Skeletal muscle tissue (tissue), 4 donors: ENCODE results near the gene CEP250. TPM values are rescaled to one million over a fixed set of nuclear protein-coding genes. Genes with fewer than 3 reads are reported as not detected.
A peak's percentile ranks its signal among the peaks of the same experiment; 100 is the strongest.

ENCODE experiments used
- H3K27ac ChIP-seq: one replicate; pipeline ENCODE4 v1.7.0; 2013; ENCODE audit warnings: mild to moderate bottlenecking, low read depth, low read length, inconsistent platforms
- H3K27me3 ChIP-seq, 3 donors: one replicate each; pipeline ENCODE4 v1.7.0; 2013; ENCODE audit warnings: low read length in 3 of 3; ENCODE audit not compliant: control insufficient read depth in 3 of 3, insufficient read depth in 3 of 3
- H3K36me3 ChIP-seq, 3 donors: one replicate each; pipeline ENCODE4 v1.7.0; 2013; ENCODE audit warnings: low read length in 3 of 3; ENCODE audit not compliant: control insufficient read depth in 3 of 3, insufficient read depth in 3 of 3
- H3K4me1 ChIP-seq, 3 donors: one replicate each; pipeline ENCODE4 v1.7.0; 2013; ENCODE audit warnings: low read length in 3 of 3, mild to moderate bottlenecking in 3 of 3; ENCODE audit not compliant: control insufficient read depth in 3 of 3, insufficient read depth in 3 of 3
- H3K4me3 ChIP-seq, 3 donors: one replicate each; pipeline ENCODE4 v1.7.0; 2013; ENCODE audit warnings: low read length in 3 of 3
- H3K9ac ChIP-seq, 3 donors: one replicate each; pipeline ENCODE4 v1.7.0; 2013; ENCODE audit warnings: low read length in 3 of 3, mild to moderate bottlenecking in 3 of 3, moderate library complexity in 2 of 3, low read depth in 1 of 3
- H3K9me3 ChIP-seq, 3 donors: one replicate each; pipeline ENCODE4 v1.7.0; 2013; ENCODE audit warnings: low read length in 3 of 3; ENCODE audit not compliant: control insufficient read depth in 3 of 3
- total RNA-seq: library from RNA; depleted of rRNA; stranded (reverse); fragments of >200 nt; gene quantifications from one replicate; pipeline ENCODE4 v1.2.3, GENCODE V29; 2014
- donor health status: Osteomylitis.

The CEP250 gene
- total RNA-seq, 1 donor from 2014 or later = 14.6 TPM

- Histone ChIP-seq H3K4me3 (no peak overlapping the region), H3K27me3 (no peaks in the 10 kb centered on the region), H3K4me1 (no peaks in the 10 kb centered on the region), H3K9me3 (no peaks in the 10 kb centered on the region), H3K9ac (no peak overlapping the region), H3K36me3 (peaks cover 17 to 33% (median 24%) of the 10 kb centered on the region in 3 donors), H3K27ac (no peak overlapping the region)
These were observed 32.1 kb downstream of the CEP250 start for GRCh38 chr20:35487479-35487878.

GRCh38 chr20:35489717-35490116 is 34.3 kb downstream of the CEP250 start:
- Histone ChIP-seq H3K9ac (no peak overlapping the region), H3K4me3 (no peak overlapping the region), H3K27ac (no peak overlapping the region), H3K27me3 (no peaks in the 10 kb centered on the region), H3K36me3 (peaks cover 27 to 46% (median 33%) of the 10 kb centered on the region in 3 donors), H3K9me3 (no peaks in the 10 kb centered on the region), H3K4me1 (peaks cover 4 to 8% (median 4%) of the 10 kb centered on the region in 3 donors)

GRCh38 chr20:35490736-35491181 is 35.4 kb downstream of the CEP250 start:
- Histone ChIP-seq H3K36me3 (peaks cover 27 to 51% (median 37%) of the 10 kb centered on the region in 3 donors), H3K4me3 (peak overlapping the region; percentile 22 to 59 (median 39)), H3K27me3 (no peaks in the 10 kb centered on the region), H3K9me3 (no peaks in the 10 kb centered on the region), H3K9ac (peak overlapping the region in 1 of 3 donors; percentile 25), H3K4me1 (peaks cover 13 to 15% (median 15%) of the 10 kb centered on the region in 3 donors), H3K27ac (no peak overlapping the region)

GRCh38 chr20:35491823-35492222 is 36.4 kb downstream of the CEP250 start:
- no peaks in the 10 kb centered on the region for H3K27me3 ChIP-seq
- no peaks in the 10 kb centered on the region for H3K9me3 ChIP-seq
- peaks cover 22 to 25% (median 24%) of the 10 kb centered on the region in 3 donors for H3K4me1 ChIP-seq
- H3K36me3 ChIP-seq = peaks cover 32 to 61% (median 38%) of the 10 kb centered on the region in 3 donors
- H3K4me3 ChIP-seq = no peak overlapping the region
- H3K27ac ChIP-seq = no peak overlapping the region
- no peak overlapping the region for H3K9ac ChIP-seq

- peaks cover 34 to 61% (median 38%) of the 10 kb centered on the region in 3 donors for H3K36me3 ChIP-seq
- no peaks in the 10 kb centered on the region for H3K9me3 ChIP-seq
- H3K27ac ChIP-seq = no peak overlapping the region
- no peak overlapping the region for H3K4me3 ChIP-seq
- H3K4me1 ChIP-seq = peaks cover 27 to 30% (median 29%) of the 10 kb centered on the region in 3 donors
- no peak overlapping the region for H3K9ac ChIP-seq
- no peaks in the 10 kb centered on the region for H3K27me3 ChIP-seq
These were observed 37.0 kb downstream of the CEP250 start for GRCh38 chr20:35492352-35492751.

GRCh38 chr20:35496481-35496880 is 41.1 kb downstream of the CEP250 start:
- H3K9ac ChIP-seq = peak overlapping the region; percentile 36 to 66 (median 48)
- H3K36me3 ChIP-seq = peaks cover 26 to 61% (median 41%) of the 10 kb centered on the region in 3 donors
- H3K27me3 ChIP-seq = no peaks in the 10 kb centered on the region
- H3K4me3 ChIP-seq = no peak overlapping the region
- H3K27ac ChIP-seq = peak overlapping the region; percentile 77
- no peaks in the 10 kb centered on the region for H3K9me3 ChIP-seq
- peaks cover 38 to 42% (median 42%) of the 10 kb centered on the region in 3 donors for H3K4me1 ChIP-seq

- Histone ChIP-seq H3K27me3 (no peaks in the 10 kb centered on the region), H3K4me3 (no peak overlapping the region), H3K9me3 (no peaks in the 10 kb centered on the region), H3K36me3 (peaks cover 31 to 62% (median 49%) of the 10 kb centered on the region in 3 donors), H3K4me1 (peaks cover 38 to 42% (median 42%) of the 10 kb centered on the region in 3 donors), H3K9ac (peak overlapping the region; percentile 36 to 66 (median 55)), H3K27ac (peak overlapping the region; percentile 77)
These were observed 41.9 kb downstream of the CEP250 start for GRCh38 chr20:35497320-35497719.

GRCh38 chr20:35497780-35498189 is 42.4 kb downstream of the CEP250 start:
- Histone ChIP-seq H3K9ac (peak overlapping the region; percentile 36 to 66 (median 55)), H3K4me1 (peaks cover 38 to 42% (median 42%) of the 10 kb centered on the region in 3 donors), H3K4me3 (no peak overlapping the region), H3K9me3 (no peaks in the 10 kb centered on the region), H3K36me3 (peaks cover 32 to 64% (median 53%) of the 10 kb centered on the region in 3 donors), H3K27ac (peak overlapping the region; percentile 77), H3K27me3 (no peaks in the 10 kb centered on the region)

GRCh38 chr20:35499271-35499670 is 43.9 kb downstream of the CEP250 start:
- H3K4me1 ChIP-seq = peaks cover 40 to 42% (median 41%) of the 10 kb centered on the region in 3 donors
- no peaks in the 10 kb centered on the region for H3K9me3 ChIP-seq
- H3K36me3 ChIP-seq = peaks cover 39 to 65% (median 59%) of the 10 kb centered on the region in 3 donors

GRCh38 chr20:35502352-35502751 is 47.0 kb downstream of the CEP250 start:
- Histone ChIP-seq H3K27me3 (no peaks in the 10 kb centered on the region), H3K9ac (no peak overlapping the region), H3K4me1 (peaks cover 11 to 15% (median 14%) of the 10 kb centered on the region in 3 donors), H3K9me3 (no peaks in the 10 kb centered on the region), H3K27ac (no peak overlapping the region), H3K36me3 (peaks cover 39 to 64% (median 64%) of the 10 kb centered on the region in 3 donors), H3K4me3 (no peak overlapping the region)

More at GRCh38 chr20:35499271-35499670, 43.9 kb downstream of the CEP250 start:
- Histone ChIP-seq H3K27me3 (no peaks in the 10 kb centered on the region), H3K27ac (no peak overlapping the region), H3K9ac (peak overlapping the region in 1 of 3 donors; percentile 10), H3K4me3 (no peak overlapping the region)
